ENCODE results near the gene SLC14A1.

SLC14A1 gene

GRCh38 chr18:45688833-45689232, 35.1 kb upstream of the SLC14A1 start:
- no peaks in the 10 kb centered on the region for H3K36me3 ChIP-seq (ENCODE audit: control insufficient read depth, insufficient read depth, low read length)
- no peak overlapping the region for H3K27ac ChIP-seq (ENCODE audit: low read depth, low read length)
- H3K4me1 ChIP-seq (ENCODE audit: control insufficient read depth, insufficient read depth, low read length) = peaks cover 18% of the 10 kb centered on the region
- H3K9ac ChIP-seq (ENCODE audit: low read length) = no peak overlapping the region
- no peak overlapping the region for H3K4me3 ChIP-seq (ENCODE audit: low read depth, low read length)
- H3K27me3 ChIP-seq (ENCODE audit: control insufficient read depth, insufficient read depth, low read length) = no peaks in the 10 kb centered on the region
- H3K9me3 ChIP-seq (ENCODE audit: control insufficient read depth, insufficient read depth, low read depth, low read length) = peaks cover 6% of the 10 kb centered on the region

GRCh38 chr18:45689396-45689795, 34.6 kb upstream of the SLC14A1 start:
- Histone ChIP-seq H3K4me3 (ENCODE audit: low read depth, low read length) (no peak overlapping the region), H3K36me3 (ENCODE audit: control insufficient read depth, insufficient read depth, low read length) (no peaks in the 10 kb centered on the region), H3K27me3 (ENCODE audit: control insufficient read depth, insufficient read depth, low read length) (no peaks in the 10 kb centered on the region), H3K9me3 (ENCODE audit: control insufficient read depth, insufficient read depth, low read depth, low read length) (peaks cover 9% of the 10 kb centered on the region), H3K4me1 (ENCODE audit: control insufficient read depth, insufficient read depth, low read length) (peaks cover 18% of the 10 kb centered on the region), H3K27ac (ENCODE audit: low read depth, low read length) (no peak overlapping the region), H3K9ac (ENCODE audit: low read length) (no peak overlapping the region)

GRCh38 chr18:45690975-45691815, 32.8 kb upstream of the SLC14A1 start:
- Histone ChIP-seq H3K27me3 (ENCODE audit: control insufficient read depth, insufficient read depth, low read length) (no peaks in the 10 kb centered on the region), H3K36me3 (ENCODE audit: control insufficient read depth, insufficient read depth, low read length) (no peaks in the 10 kb centered on the region), H3K9me3 (ENCODE audit: control insufficient read depth, insufficient read depth, low read depth, low read length) (peaks cover 14% of the 10 kb centered on the region), H3K27ac (ENCODE audit: low read depth, low read length) (no peak overlapping the region), H3K4me3 (ENCODE audit: low read depth, low read length) (no peak overlapping the region), H3K4me1 (ENCODE audit: control insufficient read depth, insufficient read depth, low read length) (peaks cover 12% of the 10 kb centered on the region), H3K9ac (ENCODE audit: low read length) (no peak overlapping the region)

- no peak overlapping the region for H3K9ac ChIP-seq (ENCODE audit: low read length)
- H3K9me3 ChIP-seq (ENCODE audit: control insufficient read depth, insufficient read depth, low read depth, low read length) = peaks cover 14% of the 10 kb centered on the region
- H3K27ac ChIP-seq (ENCODE audit: low read depth, low read length) = no peak overlapping the region
- no peak overlapping the region for H3K4me3 ChIP-seq (ENCODE audit: low read depth, low read length)
- no peaks in the 10 kb centered on the region for H3K27me3 ChIP-seq (ENCODE audit: control insufficient read depth, insufficient read depth, low read length)
- H3K36me3 ChIP-seq (ENCODE audit: control insufficient read depth, insufficient read depth, low read length) = no peaks in the 10 kb centered on the region
- peaks cover 7% of the 10 kb centered on the region for H3K4me1 ChIP-seq (ENCODE audit: control insufficient read depth, insufficient read depth, low read length)
Observed at GRCh38 chr18:45691816-45692179, 32.2 kb upstream of the SLC14A1 start.

GRCh38 chr18:45702708-45703265, 21.2 kb upstream of the SLC14A1 start:
- H3K4me3 ChIP-seq (ENCODE audit: low read depth, low read length) = no peak overlapping the region
- no peaks in the 10 kb centered on the region for H3K4me1 ChIP-seq (ENCODE audit: control insufficient read depth, insufficient read depth, low read length)
- no peak overlapping the region for H3K27ac ChIP-seq (ENCODE audit: low read depth, low read length)
- no peaks in the 10 kb centered on the region for H3K27me3 ChIP-seq (ENCODE audit: control insufficient read depth, insufficient read depth, low read length)
- H3K36me3 ChIP-seq (ENCODE audit: control insufficient read depth, insufficient read depth, low read length) = no peaks in the 10 kb centered on the region
- H3K9ac ChIP-seq (ENCODE audit: low read length) = no peak overlapping the region
- peaks cover 26% of the 10 kb centered on the region for H3K9me3 ChIP-seq (ENCODE audit: control insufficient read depth, insufficient read depth, low read depth, low read length)

- Histone ChIP-seq H3K27ac (ENCODE audit: low read depth, low read length) (no peak overlapping the region), H3K9me3 (ENCODE audit: control insufficient read depth, insufficient read depth, low read depth, low read length) (peaks cover 32% of the 10 kb centered on the region), H3K36me3 (ENCODE audit: control insufficient read depth, insufficient read depth, low read length) (no peaks in the 10 kb centered on the region), H3K9ac (ENCODE audit: low read length) (no peak overlapping the region), H3K27me3 (ENCODE audit: control insufficient read depth, insufficient read depth, low read length) (no peaks in the 10 kb centered on the region), H3K4me3 (ENCODE audit: low read depth, low read length) (no peak overlapping the region), H3K4me1 (ENCODE audit: control insufficient read depth, insufficient read depth, low read length) (no peaks in the 10 kb centered on the region)
Observed at GRCh38 chr18:45708831-45709230, 15.2 kb upstream of the SLC14A1 start.

- H3K36me3 ChIP-seq (ENCODE audit: control insufficient read depth, insufficient read depth, low read length) = no peaks in the 10 kb centered on the region
- peaks cover 26% of the 10 kb centered on the region for H3K9me3 ChIP-seq (ENCODE audit: control insufficient read depth, insufficient read depth, low read depth, low read length)
- no peaks in the 10 kb centered on the region for H3K4me1 ChIP-seq (ENCODE audit: control insufficient read depth, insufficient read depth, low read length)
- H3K27me3 ChIP-seq (ENCODE audit: control insufficient read depth, insufficient read depth, low read length) = no peaks in the 10 kb centered on the region
- no peak overlapping the region for H3K27ac ChIP-seq (ENCODE audit: low read depth, low read length)
- H3K9ac ChIP-seq (ENCODE audit: low read length) = no peak overlapping the region
- no peak overlapping the region for H3K4me3 ChIP-seq (ENCODE audit: low read depth, low read length)
Observed at GRCh38 chr18:45712061-45712460, 11.9 kb upstream of the SLC14A1 start.

- Histone ChIP-seq H3K4me3 (ENCODE audit: low read depth, low read length) (no peak overlapping the region), H3K9ac (ENCODE audit: low read length) (no peak overlapping the region), H3K27ac (ENCODE audit: low read depth, low read length) (no peak overlapping the region)
Observed at GRCh38 chr18:45713239-45713638, 10.7 kb upstream of the SLC14A1 start.

GRCh38 chr18:45715212-45715780, 8.7 kb upstream of the SLC14A1 start:
- Histone ChIP-seq H3K36me3 (ENCODE audit: control insufficient read depth, insufficient read depth, low read length) (no peaks in the 10 kb centered on the region), H3K27me3 (ENCODE audit: control insufficient read depth, insufficient read depth, low read length) (no peaks in the 10 kb centered on the region), H3K27ac (ENCODE audit: low read depth, low read length) (no peak overlapping the region), H3K4me3 (ENCODE audit: low read depth, low read length) (no peak overlapping the region), H3K9ac (ENCODE audit: low read length) (no peak overlapping the region), H3K9me3 (ENCODE audit: control insufficient read depth, insufficient read depth, low read depth, low read length) (peaks cover 1% of the 10 kb centered on the region), H3K4me1 (ENCODE audit: control insufficient read depth, insufficient read depth, low read length) (no peaks in the 10 kb centered on the region)

More at GRCh38 chr18:45713239-45713638, 10.7 kb upstream of the SLC14A1 start:
- Histone ChIP-seq H3K27me3 (ENCODE audit: control insufficient read depth, insufficient read depth, low read length) (no peaks in the 10 kb centered on the region), H3K9me3 (ENCODE audit: control insufficient read depth, insufficient read depth, low read depth, low read length) (peaks cover 19% of the 10 kb centered on the region), H3K4me1 (ENCODE audit: control insufficient read depth, insufficient read depth, low read length) (no peaks in the 10 kb centered on the region), H3K36me3 (ENCODE audit: control insufficient read depth, insufficient read depth, low read length) (no peaks in the 10 kb centered on the region)

GRCh38 chr18:45719106-45719505, 4.9 kb upstream of the SLC14A1 start:
- no peak overlapping the region for H3K27ac ChIP-seq (ENCODE audit: low read depth, low read length)
- H3K9ac ChIP-seq (ENCODE audit: low read length) = no peak overlapping the region
- no peaks in the 10 kb centered on the region for H3K36me3 ChIP-seq (ENCODE audit: control insufficient read depth, insufficient read depth, low read length)
- no peaks in the 10 kb centered on the region for H3K27me3 ChIP-seq (ENCODE audit: control insufficient read depth, insufficient read depth, low read length)
- H3K4me1 ChIP-seq (ENCODE audit: control insufficient read depth, insufficient read depth, low read length) = no peaks in the 10 kb centered on the region
- H3K9me3 ChIP-seq (ENCODE audit: control insufficient read depth, insufficient read depth, low read depth, low read length) = no peaks in the 10 kb centered on the region
- H3K4me3 ChIP-seq (ENCODE audit: low read depth, low read length) = no peak overlapping the region

GRCh38 chr18:45722899-45723298, 1.1 kb upstream of the SLC14A1 start:
- no peaks in the 10 kb centered on the region for H3K36me3 ChIP-seq (ENCODE audit: control insufficient read depth, insufficient read depth, low read length)
- no peaks in the 10 kb centered on the region for H3K9me3 ChIP-seq (ENCODE audit: control insufficient read depth, insufficient read depth, low read depth, low read length)
- no peak overlapping the region for H3K27ac ChIP-seq (ENCODE audit: low read depth, low read length)
- H3K4me3 ChIP-seq (ENCODE audit: low read depth, low read length) = no peak overlapping the region
- H3K9ac ChIP-seq (ENCODE audit: low read length) = no peak overlapping the region
- H3K4me1 ChIP-seq (ENCODE audit: control insufficient read depth, insufficient read depth, low read length) = no peaks in the 10 kb centered on the region
- H3K27me3 ChIP-seq (ENCODE audit: control insufficient read depth, insufficient read depth, low read length) = no peaks in the 10 kb centered on the region

Data from HUES6 (cell line).